Mesenteric fat pad (tissue), 1 donor: ENCODE measurements around the gene LGMN. TPM values are rescaled to one million over a fixed set of nuclear protein-coding genes. Genes with fewer than 3 reads are reported as not detected.

Source experiments
- DNase-seq: peaks from one replicate; pipeline ENCODE4 v3.0.0-alpha.2; 2020; ENCODE audit warnings: low spot score
- total RNA-seq: library from RNA; stranded (reverse); fragmentation: NEBNext Ultra II Directional; extraction: Animal tissue kit (Norgen Biotek cat#: 25700); gene quantifications from one replicate; pipeline ENCODE4 v1.2.1, GENCODE V29; 2021
- donor health status: DM: yes; HTN: yes; CAD: no.

LGMN gene
- total RNA-seq, 1 donor from 2014 or later = 150 TPM

DNA sequence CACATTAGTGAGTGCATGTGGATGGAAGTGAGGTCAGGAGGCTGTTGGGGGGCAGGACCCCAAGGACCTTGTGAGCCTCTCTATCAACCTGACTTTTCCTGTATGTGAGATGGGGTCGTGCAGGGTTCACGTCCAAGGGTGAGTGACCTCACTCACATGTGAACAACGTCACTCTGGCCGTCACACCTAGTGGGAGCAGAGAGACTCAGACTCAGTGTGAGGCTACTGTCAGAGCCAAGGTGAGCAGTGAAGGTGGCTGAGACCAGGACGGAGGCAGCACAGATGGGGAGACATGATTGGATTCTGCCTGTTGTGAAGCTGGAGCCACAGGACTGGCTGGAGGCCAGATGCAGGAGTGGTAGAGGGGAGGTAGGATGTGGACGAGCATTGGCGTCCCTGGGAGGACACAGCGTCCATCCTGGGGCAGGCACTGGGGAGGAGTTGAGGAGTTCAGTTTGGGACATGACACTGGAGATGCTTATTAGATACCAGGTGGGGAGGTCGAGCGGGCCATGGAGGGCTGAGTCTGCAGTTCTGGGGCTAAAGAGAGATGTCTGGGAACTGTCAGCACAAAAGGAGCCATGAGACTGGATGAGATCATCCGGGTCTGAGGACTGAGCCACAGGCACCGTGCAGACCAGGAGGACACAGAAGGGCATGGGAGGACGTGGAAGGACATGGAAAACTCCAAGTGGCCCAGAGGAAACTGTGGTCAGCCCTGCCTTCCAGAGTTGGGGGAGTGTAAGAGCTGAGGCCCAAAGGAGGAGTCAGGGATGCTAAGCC, 92.8 kb downstream of the LGMN start:
- DNase-seq = no peak

DNA sequence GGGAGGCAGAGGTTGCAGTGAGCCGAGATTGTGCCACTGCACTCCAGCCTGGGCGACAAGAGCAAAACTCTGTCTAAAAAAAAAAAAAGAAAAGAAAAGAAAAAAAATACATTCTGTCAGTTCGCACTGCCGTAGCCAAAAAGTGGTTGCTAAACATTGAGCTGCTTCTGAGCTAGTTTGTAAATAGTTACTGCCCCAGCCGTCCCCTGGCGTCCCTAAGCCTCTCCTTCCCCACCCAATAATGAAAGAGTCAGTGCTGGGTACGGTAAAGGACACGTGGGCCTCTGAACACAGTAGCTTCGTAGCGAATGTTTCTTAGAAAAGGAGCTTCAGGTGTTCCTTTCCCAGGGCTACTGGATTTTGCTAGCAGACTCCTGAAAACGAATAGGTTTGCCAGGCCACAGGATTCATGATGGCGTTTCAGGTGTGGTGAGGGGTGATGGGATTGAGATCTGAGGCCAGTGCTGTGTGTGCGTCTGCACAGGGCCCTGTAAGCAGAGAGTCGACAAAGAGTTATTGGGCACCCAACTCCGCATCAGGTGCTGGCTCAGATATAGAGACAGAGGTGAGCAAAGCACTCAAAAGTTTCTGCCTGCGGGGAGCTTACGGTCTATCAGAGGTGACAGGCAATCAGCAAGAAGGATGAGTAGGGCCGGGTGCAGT, 94.1 kb downstream of the LGMN start:
- no peak for DNase-seq

Other genes starting within 250 kb of the LGMN start
- 38.0 TPM for gene RIN3, start 234.8 kb downstream of the LGMN start, total RNA-seq
- 35.3 TPM for gene GOLGA5, start 45.7 kb upstream of the LGMN start, total RNA-seq
- 0.22 TPM for gene CHGA, start 174.5 kb upstream of the LGMN start, total RNA-seq